WTC11 (cell line): ENCODE results near the gene MMGT1. TPM values are rescaled to one million over a fixed set of nuclear protein-coding genes. Genes with fewer than 3 reads are reported as not detected.

ENCODE experiments used
- AFF4 ChIP-seq: sonication (generic); formaldehyde crosslinking; IDR thresholded peaks from 2 replicates; pipeline ENCODE4 v1.8.1; 2023; ENCODE audit warnings: mild to moderate bottlenecking, missing genetic modification reagents, borderline replicate concordance
- ARID4B ChIP-seq: sonication (generic); formaldehyde crosslinking; IDR thresholded peaks from 2 replicates; pipeline ENCODE4 v1.8.0; 2023; ENCODE audit warnings: missing genetic modification reagents, mild to moderate bottlenecking, borderline replicate concordance
- CDX4 ChIP-seq: fragments of 250-450 bp; sonication (Bioruptor Pico); IDR thresholded peaks from 2 replicates; pipeline ENCODE4 v1.9.0; 2021; ENCODE audit warnings: moderate library complexity, mild to moderate bottlenecking, inconsistent platforms, borderline replicate concordance
- NFATC4 ChIP-seq: fragments of 250-450 bp; sonication (Bioruptor Pico); IDR thresholded peaks from 2 replicates; pipeline ENCODE4 v1.9.0; 2021; ENCODE audit warnings: mild to moderate bottlenecking
- OVOL2 ChIP-seq: fragments of 250-450 bp; sonication (Bioruptor Pico); IDR thresholded peaks from 2 replicates; pipeline ENCODE4 v1.9.0; 2021; ENCODE audit warnings: mild to moderate bottlenecking, borderline replicate concordance
- ZSCAN18 ChIP-seq: fragments of 250-450 bp; sonication (Bioruptor Pico); IDR thresholded peaks from 2 replicates; pipeline ENCODE4 v2.1.2; 2022; ENCODE audit warnings: mild to moderate bottlenecking, moderate library complexity
- total RNA-seq: library from RNA; stranded (reverse); gene quantifications from 3 replicates; pipeline ENCODE4 v1.2.3, GENCODE V29; 2021
- TF ChIP-seq, protein P1 (sequence below): sonication (generic); formaldehyde crosslinking; conservative IDR thresholded peaks from 2 replicates; pipeline ENCODE4 v1.8.1; 2022; ENCODE audit warnings: mild to moderate bottlenecking, missing genetic modification reagents
- TF ChIP-seq, protein P2 (sequence below): fragments of 200-600 bp; IDR thresholded peaks from 2 replicates; pipeline ENCODE4 v1.8.0; 2022; ENCODE audit warnings: antibody characterized with exemption
- TF ChIP-seq, protein P3 (sequence below): sonication (generic); formaldehyde crosslinking; conservative IDR thresholded peaks from 2 replicates; pipeline ENCODE4 v1.8.1; 2023; ENCODE audit warnings: mild to moderate bottlenecking, low read depth, missing genetic modification reagents, moderate library complexity

Gene MMGT1
- total RNA-seq, 1 experiment from 2014 or later: 15.4 TPM

- TF ChIP-seq AFF4 (CRISPR knock-in tag) (no peak), ZSCAN18 (CRISPR knock-in tag) (no peak), OVOL2 (CRISPR knock-in tag) (no peak), ARID4B (CRISPR knock-in tag) (no peak), NFATC4 (CRISPR knock-in tag) (no peak), CDX4 (CRISPR knock-in tag) (no peak)
- TF ChIP-seq, protein P1, sequence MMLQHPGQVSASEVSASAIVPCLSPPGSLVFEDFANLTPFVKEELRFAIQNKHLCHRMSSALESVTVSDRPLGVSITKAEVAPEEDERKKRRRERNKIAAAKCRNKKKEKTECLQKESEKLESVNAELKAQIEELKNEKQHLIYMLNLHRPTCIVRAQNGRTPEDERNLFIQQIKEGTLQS (CRISPR knock-in tag): no peak
- TF ChIP-seq, protein P2, sequence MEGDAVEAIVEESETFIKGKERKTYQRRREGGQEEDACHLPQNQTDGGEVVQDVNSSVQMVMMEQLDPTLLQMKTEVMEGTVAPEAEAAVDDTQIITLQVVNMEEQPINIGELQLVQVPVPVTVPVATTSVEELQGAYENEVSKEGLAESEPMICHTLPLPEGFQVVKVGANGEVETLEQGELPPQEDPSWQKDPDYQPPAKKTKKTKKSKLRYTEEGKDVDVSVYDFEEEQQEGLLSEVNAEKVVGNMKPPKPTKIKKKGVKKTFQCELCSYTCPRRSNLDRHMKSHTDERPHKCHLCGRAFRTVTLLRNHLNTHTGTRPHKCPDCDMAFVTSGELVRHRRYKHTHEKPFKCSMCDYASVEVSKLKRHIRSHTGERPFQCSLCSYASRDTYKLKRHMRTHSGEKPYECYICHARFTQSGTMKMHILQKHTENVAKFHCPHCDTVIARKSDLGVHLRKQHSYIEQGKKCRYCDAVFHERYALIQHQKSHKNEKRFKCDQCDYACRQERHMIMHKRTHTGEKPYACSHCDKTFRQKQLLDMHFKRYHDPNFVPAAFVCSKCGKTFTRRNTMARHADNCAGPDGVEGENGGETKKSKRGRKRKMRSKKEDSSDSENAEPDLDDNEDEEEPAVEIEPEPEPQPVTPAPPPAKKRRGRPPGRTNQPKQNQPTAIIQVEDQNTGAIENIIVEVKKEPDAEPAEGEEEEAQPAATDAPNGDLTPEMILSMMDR: no peak
- TF ChIP-seq, protein P3, sequence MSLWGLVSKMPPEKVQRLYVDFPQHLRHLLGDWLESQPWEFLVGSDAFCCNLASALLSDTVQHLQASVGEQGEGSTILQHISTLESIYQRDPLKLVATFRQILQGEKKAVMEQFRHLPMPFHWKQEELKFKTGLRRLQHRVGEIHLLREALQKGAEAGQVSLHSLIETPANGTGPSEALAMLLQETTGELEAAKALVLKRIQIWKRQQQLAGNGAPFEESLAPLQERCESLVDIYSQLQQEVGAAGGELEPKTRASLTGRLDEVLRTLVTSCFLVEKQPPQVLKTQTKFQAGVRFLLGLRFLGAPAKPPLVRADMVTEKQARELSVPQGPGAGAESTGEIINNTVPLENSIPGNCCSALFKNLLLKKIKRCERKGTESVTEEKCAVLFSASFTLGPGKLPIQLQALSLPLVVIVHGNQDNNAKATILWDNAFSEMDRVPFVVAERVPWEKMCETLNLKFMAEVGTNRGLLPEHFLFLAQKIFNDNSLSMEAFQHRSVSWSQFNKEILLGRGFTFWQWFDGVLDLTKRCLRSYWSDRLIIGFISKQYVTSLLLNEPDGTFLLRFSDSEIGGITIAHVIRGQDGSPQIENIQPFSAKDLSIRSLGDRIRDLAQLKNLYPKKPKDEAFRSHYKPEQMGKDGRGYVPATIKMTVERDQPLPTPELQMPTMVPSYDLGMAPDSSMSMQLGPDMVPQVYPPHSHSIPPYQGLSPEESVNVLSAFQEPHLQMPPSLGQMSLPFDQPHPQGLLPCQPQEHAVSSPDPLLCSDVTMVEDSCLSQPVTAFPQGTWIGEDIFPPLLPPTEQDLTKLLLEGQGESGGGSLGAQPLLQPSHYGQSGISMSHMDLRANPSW (CRISPR knock-in tag): no peak
These were observed 12.2 kb upstream of the MMGT1 start (continued) for GRCh38 chrX:135985973-135986310.
